GM19438 (cell line): ENCODE data around the gene EIF1AD.
"Not testable (repeated sequence)": the region's sequence is repeated elsewhere in the genome, so short reads cannot be mapped to it uniquely, and the experiment has no call there.

Source experiments
- ATAC-seq: cut with Tn5 transposase; IDR thresholded peaks from one replicate; pipeline ENCODE4 v1.9.1; 2021; ENCODE audit warnings: low read depth; ENCODE audit not compliant: unreplicated experiment

The EIF1AD gene

GRCh38 chr11:65973439-65974110 is 28.4 kb downstream of the EIF1AD start:
- no peak for ATAC-seq

GRCh38 chr11:65972116-65972515 is 29.8 kb downstream of the EIF1AD start:
- ATAC-seq = no peak

GRCh38 chr11:65968600-65969482 is 33.1 kb downstream of the EIF1AD start:
- no peak for ATAC-seq

GRCh38 chr11:65967329-65967934 is 34.5 kb downstream of the EIF1AD start:
- no peak for ATAC-seq

GRCh38 chr11:65965986-65966762 is 35.8 kb downstream of the EIF1AD start:
- ATAC-seq = no peak

- ATAC-seq = no peak
Measured at GRCh38 chr11:65964906-65965305, 37.1 kb downstream of the EIF1AD start.

GRCh38 chr11:65962141-65962564 is 39.8 kb downstream of the EIF1AD start:
- no peak for ATAC-seq

GRCh38 chr11:65961267-65962140 is 40.5 kb downstream of the EIF1AD start, which contains the start of gene SART1:
SART1 (plus strand) TSS chr11:65961734; CDS start chr11:65961781, 47 bp downstream.
- peak; percentile 65 for ATAC-seq

GRCh38 chr11:65960824-65961266 is 41.1 kb downstream of the EIF1AD start:
- ATAC-seq = no peak

- no peak for ATAC-seq
Measured at GRCh38 chr11:65958774-65959420, 43.1 kb downstream of the EIF1AD start.

GRCh38 chr11:65958291-65958690 is 43.7 kb downstream of the EIF1AD start:
- no peak for ATAC-seq

- no peak for ATAC-seq
Measured at GRCh38 chr11:65954771-65955170, 47.2 kb downstream of the EIF1AD start.

GRCh38 chr11:65953471-65953870 is 48.5 kb downstream of the EIF1AD start:
- ATAC-seq = no peak

GRCh38 chr11:65952052-65952521 is 49.9 kb downstream of the EIF1AD start:
- no peak for ATAC-seq

- ATAC-seq = not testable (repeated sequence)
Measured at GRCh38 chr11:65951641-65952040, 50.3 kb downstream of the EIF1AD start.

GRCh38 chr11:65950711-65951110 is 51.2 kb downstream of the EIF1AD start:
- not testable (repeated sequence) for ATAC-seq

- no peak for ATAC-seq
Measured at GRCh38 chr11:65947603-65948125, 54.3 kb downstream of the EIF1AD start.

GRCh38 chr11:65947133-65947532 is 54.8 kb downstream of the EIF1AD start:
- ATAC-seq = no peak

GRCh38 chr11:65946655-65947054 is 55.3 kb downstream of the EIF1AD start:
- no peak for ATAC-seq
